ENCODE data around the gene SERP1.

SERP1 gene

GRCh38 chr3:150546226-150547044 is at the start of gene SERP1, which contains the start of gene EIF2A:
SERP1 (minus strand) TSS chr3:150546496; CDS start chr3:150546135, 361 bp downstream.
EIF2A (plus strand) TSS chr3:150546787; CDS start chr3:150546803, 16 bp downstream.
- DNase-seq = peak; percentile 97

GRCh38 chr3:150594150-150594549 is 47.9 kb upstream of the SERP1 start:
- no peak for DNase-seq

GRCh38 chr3:150589759-150590158 is 43.5 kb upstream of the SERP1 start:
- DNase-seq = no peak

- DNase-seq = no peak
Observed at GRCh38 chr3:150588027-150588830, 41.9 kb upstream of the SERP1 start.

GRCh38 chr3:150583028-150583427 is 36.7 kb upstream of the SERP1 start:
- no peak for DNase-seq

GRCh38 chr3:150582620-150583019 is 36.3 kb upstream of the SERP1 start:
- no peak for DNase-seq

- DNase-seq = no peak
Observed at GRCh38 chr3:150581174-150581573, 34.9 kb upstream of the SERP1 start.

GRCh38 chr3:150577855-150578254 is 31.6 kb upstream of the SERP1 start:
- no peak for DNase-seq

GRCh38 chr3:150567328-150567727 is 21.0 kb upstream of the SERP1 start:
- DNase-seq = no peak

- DNase-seq = no peak
Observed at GRCh38 chr3:150564243-150564642, 17.9 kb upstream of the SERP1 start.

- DNase-seq = no peak
Observed at GRCh38 chr3:150557725-150558124, 11.4 kb upstream of the SERP1 start.

GRCh38 chr3:150556792-150557191 is 10.5 kb upstream of the SERP1 start:
- no peak for DNase-seq

- no peak for DNase-seq
Observed at GRCh38 chr3:150555859-150556436, 9.7 kb upstream of the SERP1 start.

- DNase-seq = no peak
Observed at GRCh38 chr3:150547045-150547741, 897 bp upstream of the SERP1 start.

- no peak for DNase-seq
Observed at GRCh38 chr3:150545419-150546225, 674 bp downstream of the SERP1 start.

- DNase-seq = no peak
Observed at GRCh38 chr3:150544726-150545125, 1.6 kb downstream of the SERP1 start.

GRCh38 chr3:150544041-150544440 is 2.3 kb downstream of the SERP1 start:
- DNase-seq = no peak

GRCh38 chr3:150543531-150543930 is 2.8 kb downstream of the SERP1 start:
- DNase-seq = no peak

GRCh38 chr3:150543128-150543527 is 3.2 kb downstream of the SERP1 start:
- no peak for DNase-seq

- DNase-seq = no peak
Observed at GRCh38 chr3:150540991-150541390, 5.3 kb downstream of the SERP1 start.

- DNase-seq = no peak
Observed at GRCh38 chr3:150540297-150540696, 6.0 kb downstream of the SERP1 start.

Measured in NCI-H1694 (cell line).